ENCODE results near the gene RABGAP1L. TPM values are rescaled to one million over a fixed set of nuclear protein-coding genes. Genes with fewer than 3 reads are reported as not detected.
"Not testable (repeated sequence)": the region's sequence is repeated elsewhere in the genome, so short reads cannot be mapped to it uniquely, and the experiment has no call there.

RABGAP1L gene
- total RNA-seq, 4 donors from 2014 or later, result 38.8 to 54.7 (median 50.5) TPM

- intact Hi-C loops (cut with DNase I; ENCODE audit: low total_unique reads), result no loop called here
- no peak overlapping the region for H3K4me3 ChIP-seq (ENCODE audit: low read depth, poor library complexity, severe bottlenecking)
- TF ChIP-seq CTCF (IDR thresholded peaks at IDR 0.05) (no peak), POLR2A (IDR thresholded peaks at IDR 0.05) (no peak)
- DNase-seq (ENCODE audit: low spot score in 2 of 2), result no peak
- WGBS, 2 donors, result 63% methylated on average over 1 of the region's 1 CpG
These were observed 483.9 kb downstream of the RABGAP1L start for GRCh38 chr1:174643206-174643605.

- DNase-seq (ENCODE audit: low spot score in 2 of 2); H3K4me3 ChIP-seq (ENCODE audit: low read depth, poor library complexity, severe bottlenecking); intact Hi-C loops (cut with DNase I; ENCODE audit: low total_unique reads): not testable (repeated sequence)
- 77 to 85% methylated on average over 2 of the region's 2 CpGs for WGBS, 2 donors
These were observed 490.3 kb downstream of the RABGAP1L start for GRCh38 chr1:174649572-174649971.

- H3K4me3 ChIP-seq (ENCODE audit: low read depth, poor library complexity, severe bottlenecking), result no peak overlapping the region
- no peak for TF ChIP-seq POLR2A (IDR thresholded peaks at IDR 0.05)
- DNase-seq (ENCODE audit: low spot score in 2 of 2), result no peak
- 79 to 87% methylated on average over 8 of the region's 8 CpGs for WGBS, 2 donors
- intact Hi-C loops (cut with DNase I; ENCODE audit: low total_unique reads), result no loop called here
These were observed 493.4 kb downstream of the RABGAP1L start for GRCh38 chr1:174652569-174653280.

- no peak for DNase-seq (ENCODE audit: low spot score in 2 of 2)
- no peak overlapping the region for H3K4me3 ChIP-seq (ENCODE audit: low read depth, poor library complexity, severe bottlenecking)
- intact Hi-C loops (cut with DNase I; ENCODE audit: low total_unique reads), result no loop called here
- no peak for TF ChIP-seq CTCF (IDR thresholded peaks at IDR 0.05)
- TF ChIP-seq POLR2A (IDR thresholded peaks at IDR 0.05), result no peak
These were observed 495.2 kb downstream of the RABGAP1L start for GRCh38 chr1:174654560-174654959.

- no peak for DNase-seq (ENCODE audit: low spot score in 2 of 2)
- intact Hi-C loops (cut with DNase I; ENCODE audit: low total_unique reads), result no loop called here
- no peak for TF ChIP-seq POLR2A (IDR thresholded peaks at IDR 0.05)
- no peak overlapping the region for H3K4me3 ChIP-seq (ENCODE audit: low read depth, poor library complexity, severe bottlenecking)
- WGBS, 2 donors, result 66 to 82% methylated on average over 1 of the region's 1 CpG
These were observed 497.2 kb downstream of the RABGAP1L start for GRCh38 chr1:174656409-174657059.

GRCh38 chr1:174657411-174657810 lies 498.1 kb downstream of the RABGAP1L start:
- no peak overlapping the region for H3K4me3 ChIP-seq (ENCODE audit: low read depth, poor library complexity, severe bottlenecking)
- TF ChIP-seq POLR2A (IDR thresholded peaks at IDR 0.05), result no peak
- TF ChIP-seq CTCF (IDR thresholded peaks at IDR 0.05), result no peak
- DNase-seq (ENCODE audit: low spot score in 2 of 2), result no peak
- intact Hi-C loops (cut with DNase I; ENCODE audit: low total_unique reads), result no loop called here

- no peak for DNase-seq (ENCODE audit: low spot score in 2 of 2)
- H3K4me3 ChIP-seq (ENCODE audit: low read depth, poor library complexity, severe bottlenecking), result no peak overlapping the region
- TF ChIP-seq CTCF (IDR thresholded peaks at IDR 0.05) (no peak), POLR2A (IDR thresholded peaks at IDR 0.05) (no peak)
- intact Hi-C loops (cut with DNase I; ENCODE audit: low total_unique reads), result no loop called here
- 77 to 96% methylated on average over 1 of the region's 1 CpG for WGBS, 2 donors
These were observed 498.6 kb downstream of the RABGAP1L start for GRCh38 chr1:174657893-174658292.

All from lower leg skin (tissue), 4 donors.